ENCODE measurements around the gene ARHGEF11. TPM values are rescaled to one million over a fixed set of nuclear protein-coding genes. Genes with fewer than 3 reads are reported as not detected.

Gene ARHGEF11
- total and polyA plus RNA-seq, 9 of the 15 experiments (the other 6 are each of a cell fraction or from before 2014, with no cell fraction given): 0.14 to 15.5 (median 9.0) TPM

- peak; percentile 13 to 32 (median 31); a peak in 1 of 6 replicates for TF ChIP-seq CTCF (IDR thresholded peaks at IDR 0.05 in 2 of 3, conservative IDR thresholded peaks at IDR 0.05 in 1 of 3; ENCODE audit: insufficient read depth in 2 of 3, low read depth in 1 of 3, low read length in 3 of 3)
- no peak for TF ChIP-seq ZNF316 (IDR thresholded peaks at IDR 0.05)
- TF ChIP-seq GABPA (tag; conservative IDR thresholded peaks at IDR 0.05; ENCODE audit: low read depth): no peak
- TF ChIP-seq SFPQ (IDR thresholded peaks at IDR 0.05; ENCODE audit: low read depth, low read length): no peak
- TF ChIP-seq MGA (IDR thresholded peaks at IDR 0.05): peak; percentile 72
- TF ChIP-seq SNAPC5 (CRISPR knock-in tag; IDR thresholded peaks at IDR 0.05): no peak
Observed at GRCh38 chr1:156912861-156913808, 132.4 kb downstream of the ARHGEF11 start (continued).

Data from K562 (cell line).